ENCODE data around the gene PLIN5. TPM values are rescaled to one million over a fixed set of nuclear protein-coding genes. Genes with fewer than 3 reads are reported as not detected.

PLIN5 gene
- total RNA-seq, 2 experiments from 2014 or later = not detected

DNA sequence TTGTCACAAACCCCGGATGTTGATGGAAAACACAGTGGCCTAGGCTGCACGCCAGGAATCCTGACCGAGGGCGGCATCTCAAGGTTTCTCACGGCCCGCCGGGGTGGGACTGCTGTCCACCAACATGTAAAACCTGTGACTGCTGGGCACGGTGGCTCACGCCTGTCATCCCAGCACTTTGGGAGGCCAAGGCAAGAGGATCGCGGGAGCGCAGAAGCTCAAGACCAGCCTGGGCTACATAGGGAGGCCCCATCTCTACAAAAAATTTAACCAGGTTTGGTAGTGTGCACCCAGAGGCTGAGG is 27.9 kb downstream of the PLIN5 start:
- no peaks in the 10 kb centered on the region for H3K27me3 Mint-ChIP-seq
- no peak overlapping the region for H3K27ac Mint-ChIP-seq
- ATAC-seq (no peak), DNase-seq (no peak)
- peaks cover 1% of the 10 kb centered on the region for H3K36me3 Mint-ChIP-seq
- H3K4me3 Mint-ChIP-seq = no peak overlapping the region
- CTCF ChIA-PET = interaction anchor here (1.6 kb wide), 1 partner anchor 18 kb away, joined by 5 read pairs; no protein-coding TSS in a partner anchor
- peaks cover 11% of the 10 kb centered on the region for H3K4me1 Mint-ChIP-seq
- H3K9me3 Mint-ChIP-seq (ENCODE audit: low read depth) = no peaks in the 10 kb centered on the region

DNA sequence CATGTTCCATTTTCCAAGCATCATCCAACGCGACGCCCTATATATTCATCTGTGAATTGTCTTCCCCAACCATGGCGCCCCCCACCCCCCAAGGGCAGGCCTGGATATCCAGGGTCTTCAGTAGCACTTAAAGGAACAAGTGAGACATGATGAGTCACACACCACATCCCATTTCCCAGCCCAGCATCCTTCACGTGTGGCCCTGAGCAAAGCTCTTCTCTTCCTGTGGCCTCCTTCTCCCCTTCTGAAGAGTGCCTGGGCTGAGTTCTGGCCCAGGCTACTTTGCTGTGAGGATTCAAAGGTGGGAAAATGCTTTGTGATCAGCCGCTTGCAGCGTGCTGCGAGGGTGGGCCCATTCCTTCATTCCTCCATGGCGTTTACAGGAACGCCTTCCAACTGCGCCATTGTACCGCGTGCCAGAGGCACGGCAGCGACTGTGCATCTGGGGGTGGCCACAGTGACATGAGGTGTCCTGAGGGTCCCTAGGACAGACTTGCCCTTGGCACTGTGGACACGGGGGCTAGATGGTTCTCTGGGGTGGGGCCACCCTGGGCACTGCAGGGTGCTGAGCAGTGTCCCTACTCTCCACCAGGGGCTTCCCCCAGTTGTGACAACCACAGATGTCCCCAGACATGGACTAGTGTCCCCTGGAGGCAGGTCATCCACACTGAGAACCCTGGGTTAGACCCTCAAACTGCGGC is 28.4 kb downstream of the PLIN5 start:
- DNase-seq = peak; percentile 49
- Mint-ChIP-seq H3K9me3 (ENCODE audit: low read depth) (no peaks in the 10 kb centered on the region), H3K27ac (peak overlapping the region; percentile 65), H3K36me3 (peaks cover 1% of the 10 kb centered on the region), H3K4me1 (peaks cover 11% of the 10 kb centered on the region), H3K4me3 (no peak overlapping the region), H3K27me3 (no peaks in the 10 kb centered on the region)
- ATAC-seq = peak; percentile 54
- CTCF ChIA-PET = interaction anchor here (1.6 kb wide), 1 partner anchor 18 kb away, joined by 5 read pairs; no protein-coding TSS in a partner anchor

DNA sequence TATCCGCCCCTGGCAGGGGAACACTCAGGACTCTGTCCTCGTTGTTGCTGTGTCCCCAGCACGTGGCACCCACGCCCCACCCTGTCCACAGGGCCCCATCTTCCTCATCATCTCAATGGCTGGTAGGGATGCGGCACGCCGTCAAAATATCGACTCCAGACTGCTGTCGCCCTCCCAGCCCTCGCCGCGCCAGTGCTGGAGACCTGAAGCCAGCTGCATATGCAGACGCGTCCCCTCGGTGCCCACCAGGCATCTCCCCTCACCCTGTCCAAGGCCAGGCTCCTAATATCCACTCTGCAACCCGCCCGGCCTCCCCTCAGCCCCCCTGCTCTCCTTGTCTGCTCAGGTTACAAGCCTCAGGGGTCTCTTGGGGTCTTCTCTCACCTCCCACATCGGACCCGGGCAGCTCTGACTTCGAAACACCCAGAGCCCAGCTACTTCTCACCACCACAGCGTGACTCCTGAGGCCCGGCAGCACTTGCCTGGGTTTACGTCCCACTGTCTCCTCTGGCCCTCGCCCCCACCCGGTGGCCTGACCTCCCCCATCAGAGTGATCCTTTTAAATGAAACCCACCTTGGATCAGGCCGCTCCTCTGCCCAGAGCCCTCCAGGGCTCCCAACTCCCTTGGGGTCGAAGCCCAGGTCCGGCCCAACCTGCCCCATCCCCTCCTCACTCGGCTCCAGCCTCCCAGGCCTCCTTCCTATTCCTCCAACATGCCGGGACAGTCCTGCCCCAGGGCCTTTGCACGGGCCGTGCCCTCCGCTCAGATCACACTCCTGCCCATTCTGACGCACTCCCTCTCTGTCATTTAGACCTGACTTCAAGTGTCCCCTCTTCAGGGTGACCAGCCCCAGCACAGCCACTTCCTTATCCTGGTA is 29.2 kb downstream of the PLIN5 start:
- DNase-seq (no peak), ATAC-seq (no peak)
- H3K9me3 Mint-ChIP-seq (ENCODE audit: low read depth) = no peaks in the 10 kb centered on the region
- no peak overlapping the region for H3K4me3 Mint-ChIP-seq
- peak overlapping the region; percentile 65 for H3K27ac Mint-ChIP-seq
- CTCF ChIA-PET = interaction anchor here (1.6 kb wide), 1 partner anchor 19 kb away, joined by 5 read pairs; no protein-coding TSS in a partner anchor
- no peaks in the 10 kb centered on the region for H3K27me3 Mint-ChIP-seq
- peaks cover 11% of the 10 kb centered on the region for H3K4me1 Mint-ChIP-seq
- H3K36me3 Mint-ChIP-seq = peaks cover 1% of the 10 kb centered on the region

DNA sequence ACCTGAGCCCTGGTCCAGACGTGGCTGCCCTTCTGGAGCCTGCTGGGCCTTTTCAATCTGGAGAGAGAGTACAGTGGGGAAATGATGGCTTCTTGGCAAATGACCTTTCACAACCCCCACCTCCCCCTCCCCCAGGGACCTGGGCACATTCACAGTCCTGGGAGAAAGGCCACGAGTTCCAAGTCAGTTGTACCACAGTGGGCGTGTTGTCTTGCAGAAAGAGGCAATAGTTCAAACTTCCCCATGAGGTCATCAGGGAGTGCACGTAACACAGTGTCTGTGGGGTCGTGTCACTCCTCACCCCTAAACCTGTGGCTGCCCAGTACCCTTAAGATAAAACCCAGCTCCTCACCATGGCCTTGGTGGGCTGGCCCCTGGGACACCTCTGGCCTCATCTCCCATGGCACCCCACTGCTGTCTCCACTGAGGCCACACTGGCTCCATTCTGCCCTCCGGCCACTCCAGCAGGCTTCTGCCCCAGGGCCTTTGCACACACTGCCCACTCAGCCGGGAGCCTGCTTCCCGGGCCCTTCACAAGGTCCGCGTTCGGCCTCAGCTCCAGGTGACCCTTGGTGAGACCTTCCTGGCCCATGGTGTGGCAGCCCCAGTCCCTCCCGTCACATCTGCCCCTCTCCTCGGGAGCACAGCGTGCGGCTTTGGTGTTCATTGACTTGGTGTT is 30.0 kb downstream of the PLIN5 start:
- no peaks in the 10 kb centered on the region for H3K27me3 Mint-ChIP-seq
- no peaks in the 10 kb centered on the region for H3K9me3 Mint-ChIP-seq (ENCODE audit: low read depth)
- ATAC-seq (no peak), DNase-seq (no peak)
- CTCF ChIA-PET = no interaction called here
- peaks cover 11% of the 10 kb centered on the region for H3K4me1 Mint-ChIP-seq
- no peak overlapping the region for H3K4me3 Mint-ChIP-seq
- peaks cover 1% of the 10 kb centered on the region for H3K36me3 Mint-ChIP-seq
- no peak overlapping the region for H3K27ac Mint-ChIP-seq

DNA sequence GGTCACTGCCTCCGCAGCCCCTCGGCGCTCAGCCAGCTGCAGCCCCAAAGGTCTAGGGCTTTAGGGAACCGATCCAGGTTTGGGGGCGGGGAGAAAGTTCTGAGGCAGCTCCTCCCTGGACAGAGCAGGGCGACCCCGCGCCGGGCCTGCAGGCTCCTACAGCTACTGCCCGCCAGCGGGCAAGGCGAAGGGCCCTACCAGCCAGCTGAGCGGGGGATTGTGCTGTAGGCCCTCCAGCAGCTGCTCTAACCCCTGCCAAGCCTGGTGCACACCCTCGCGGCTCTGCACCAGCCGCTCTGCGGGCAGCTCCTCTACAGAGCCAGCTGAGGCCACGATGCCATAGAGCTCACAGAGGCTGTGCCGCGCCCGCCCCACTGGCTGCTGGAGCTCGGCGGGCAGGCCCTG is 30.7 kb downstream of the PLIN5 start:
- Mint-ChIP-seq H3K4me3 (no peak overlapping the region), H3K36me3 (peaks cover 3% of the 10 kb centered on the region), H3K27me3 (no peaks in the 10 kb centered on the region), H3K27ac (no peak overlapping the region), H3K9me3 (ENCODE audit: low read depth) (no peaks in the 10 kb centered on the region), H3K4me1 (peaks cover 11% of the 10 kb centered on the region)
- no peak for DNase-seq
- CTCF ChIA-PET = no interaction called here
- no peak for ATAC-seq

DNA sequence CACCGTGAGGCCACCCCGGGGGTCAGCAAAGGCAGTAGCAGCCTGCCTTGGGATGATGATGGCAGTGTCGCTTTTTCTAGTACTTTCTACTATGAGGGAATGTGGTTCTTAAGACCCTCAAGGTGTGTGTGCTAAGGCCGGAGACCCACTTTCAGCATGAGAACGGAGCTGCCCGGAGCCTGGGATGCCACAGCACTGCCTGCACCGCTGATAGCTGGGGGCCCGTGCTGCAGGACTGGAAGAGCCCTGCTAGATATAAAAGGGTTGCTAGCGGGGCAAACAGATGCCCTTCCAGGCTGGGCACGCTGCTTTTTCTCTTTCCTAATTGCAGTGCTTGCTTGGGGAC is 31.2 kb downstream of the PLIN5 start:
- ATAC-seq (no peak), DNase-seq (no peak)
- Mint-ChIP-seq H3K27me3 (no peaks in the 10 kb centered on the region), H3K4me3 (no peak overlapping the region), H3K36me3 (peaks cover 3% of the 10 kb centered on the region), H3K9me3 (ENCODE audit: low read depth) (no peaks in the 10 kb centered on the region), H3K27ac (no peak overlapping the region), H3K4me1 (peaks cover 11% of the 10 kb centered on the region)
- CTCF ChIA-PET = no interaction called here

DNA sequence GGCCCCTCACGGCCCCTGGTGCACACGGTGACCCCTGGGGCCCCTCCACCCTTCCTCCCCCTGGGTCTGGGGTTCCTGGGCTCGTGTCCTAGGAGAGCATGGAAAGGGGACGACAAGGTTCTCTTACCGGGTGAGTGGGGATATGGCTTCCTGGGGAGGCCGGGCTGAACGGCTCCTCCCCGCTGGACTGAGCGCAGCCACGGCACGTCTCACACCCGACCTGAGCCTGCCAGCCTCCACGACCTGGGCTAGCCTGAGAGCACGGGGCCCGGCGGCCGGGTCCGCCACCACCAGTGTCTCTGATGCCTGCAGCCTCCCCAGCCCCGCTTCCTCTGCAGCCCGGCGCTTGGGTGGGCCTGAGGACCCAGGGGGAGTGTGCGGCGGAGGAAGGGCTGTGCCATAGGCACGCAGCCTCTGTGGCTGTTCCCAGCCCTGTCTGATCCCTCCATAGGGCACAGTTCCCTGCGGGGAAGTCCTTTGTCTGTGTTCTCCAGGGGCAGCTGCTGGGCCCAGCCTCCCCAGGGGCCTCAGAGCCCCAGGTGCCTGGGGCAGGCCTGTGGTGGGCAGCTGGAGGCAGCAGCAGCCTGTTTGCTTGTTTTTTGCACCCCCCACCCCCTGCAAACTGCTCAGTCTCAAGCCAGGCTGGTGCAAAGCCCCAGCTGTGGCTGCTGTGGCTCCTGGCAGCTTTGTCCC is 31.7 kb downstream of the PLIN5 start:
- H3K4me3 Mint-ChIP-seq = no peak overlapping the region
- H3K36me3 Mint-ChIP-seq = peaks cover 3% of the 10 kb centered on the region
- ATAC-seq (no peak), DNase-seq (no peak)
- CTCF ChIA-PET = no interaction called here
- H3K27ac Mint-ChIP-seq = no peak overlapping the region
- no peaks in the 10 kb centered on the region for H3K27me3 Mint-ChIP-seq
- peaks cover 11% of the 10 kb centered on the region for H3K4me1 Mint-ChIP-seq
- H3K9me3 Mint-ChIP-seq (ENCODE audit: low read depth) = no peaks in the 10 kb centered on the region

DNA sequence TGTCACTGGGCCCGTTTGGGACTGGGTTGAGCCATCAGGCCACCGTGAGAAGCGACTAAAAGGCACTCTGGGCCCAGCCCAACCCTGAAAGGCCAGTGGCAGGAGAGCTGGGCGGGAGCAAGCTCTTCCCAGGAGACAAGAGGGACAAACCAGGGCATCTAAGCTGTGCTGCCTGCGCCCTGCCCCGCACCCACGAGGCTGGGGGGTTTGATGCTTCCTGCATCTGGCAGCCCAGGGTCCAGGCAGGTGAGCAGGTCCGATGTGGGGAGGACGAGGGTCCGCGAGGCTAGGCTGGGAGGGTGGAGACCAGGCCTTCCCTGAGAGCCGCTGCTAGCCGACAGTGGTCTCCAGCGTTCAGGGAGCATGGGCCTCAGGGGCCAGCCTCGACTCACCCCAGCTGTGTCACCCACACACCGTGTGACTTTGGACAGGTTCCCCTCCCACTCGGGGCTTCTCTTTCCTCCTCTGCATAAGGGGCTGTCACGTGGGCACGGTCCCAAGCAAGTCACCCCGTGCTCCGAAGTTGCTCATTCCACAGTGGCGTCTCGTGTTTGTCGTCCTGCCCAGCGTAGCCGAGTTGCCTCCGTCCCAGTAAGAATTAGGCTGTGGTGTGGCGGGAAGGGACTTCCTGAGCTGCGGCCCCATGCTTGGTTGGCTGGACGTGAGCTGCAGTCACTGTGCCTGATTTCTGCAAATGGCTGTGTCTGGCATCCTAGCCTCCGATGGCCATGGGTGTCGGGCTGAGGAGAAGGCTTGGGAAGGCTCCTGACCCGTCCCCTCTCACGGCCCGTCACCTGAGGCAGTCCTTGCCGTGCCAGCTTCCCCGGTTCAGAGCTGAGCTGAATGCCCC is 32.5 kb downstream of the PLIN5 start:
- CTCF ChIA-PET = no interaction called here
- H3K36me3 Mint-ChIP-seq = peaks cover 3% of the 10 kb centered on the region
- H3K4me3 Mint-ChIP-seq = no peak overlapping the region
- no peaks in the 10 kb centered on the region for H3K27me3 Mint-ChIP-seq
- peaks cover 11% of the 10 kb centered on the region for H3K4me1 Mint-ChIP-seq
- ATAC-seq (no peak), DNase-seq (no peak)
- no peaks in the 10 kb centered on the region for H3K9me3 Mint-ChIP-seq (ENCODE audit: low read depth)
- H3K27ac Mint-ChIP-seq = no peak overlapping the region

DNA sequence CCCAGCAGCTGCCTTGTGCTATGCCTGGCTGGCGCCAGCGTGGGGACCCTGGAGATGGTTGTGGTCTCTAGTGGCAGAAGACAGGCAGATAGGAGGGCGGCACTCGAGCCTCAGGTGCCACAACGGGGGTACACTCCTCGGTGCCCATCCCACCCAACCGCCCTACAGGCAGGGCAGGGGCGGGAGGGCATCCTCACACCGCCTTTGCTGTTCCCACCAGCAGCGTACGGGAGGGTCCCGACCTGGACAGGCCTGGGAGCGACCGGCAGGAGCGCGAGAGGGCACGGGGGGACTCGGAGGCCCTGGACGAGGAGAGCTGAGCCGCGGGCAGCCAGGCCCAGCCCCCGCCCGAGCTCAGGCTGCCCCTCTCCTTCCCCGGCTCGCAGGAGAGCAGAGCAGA is 33.3 kb downstream of the PLIN5 start:
- Mint-ChIP-seq H3K4me3 (no peak overlapping the region), H3K27ac (no peak overlapping the region), H3K4me1 (peaks cover 8% of the 10 kb centered on the region), H3K36me3 (peaks cover 3% of the 10 kb centered on the region), H3K27me3 (no peaks in the 10 kb centered on the region), H3K9me3 (ENCODE audit: low read depth) (no peaks in the 10 kb centered on the region)
- ATAC-seq (no peak), DNase-seq (no peak)
- CTCF ChIA-PET = no interaction called here

DNA sequence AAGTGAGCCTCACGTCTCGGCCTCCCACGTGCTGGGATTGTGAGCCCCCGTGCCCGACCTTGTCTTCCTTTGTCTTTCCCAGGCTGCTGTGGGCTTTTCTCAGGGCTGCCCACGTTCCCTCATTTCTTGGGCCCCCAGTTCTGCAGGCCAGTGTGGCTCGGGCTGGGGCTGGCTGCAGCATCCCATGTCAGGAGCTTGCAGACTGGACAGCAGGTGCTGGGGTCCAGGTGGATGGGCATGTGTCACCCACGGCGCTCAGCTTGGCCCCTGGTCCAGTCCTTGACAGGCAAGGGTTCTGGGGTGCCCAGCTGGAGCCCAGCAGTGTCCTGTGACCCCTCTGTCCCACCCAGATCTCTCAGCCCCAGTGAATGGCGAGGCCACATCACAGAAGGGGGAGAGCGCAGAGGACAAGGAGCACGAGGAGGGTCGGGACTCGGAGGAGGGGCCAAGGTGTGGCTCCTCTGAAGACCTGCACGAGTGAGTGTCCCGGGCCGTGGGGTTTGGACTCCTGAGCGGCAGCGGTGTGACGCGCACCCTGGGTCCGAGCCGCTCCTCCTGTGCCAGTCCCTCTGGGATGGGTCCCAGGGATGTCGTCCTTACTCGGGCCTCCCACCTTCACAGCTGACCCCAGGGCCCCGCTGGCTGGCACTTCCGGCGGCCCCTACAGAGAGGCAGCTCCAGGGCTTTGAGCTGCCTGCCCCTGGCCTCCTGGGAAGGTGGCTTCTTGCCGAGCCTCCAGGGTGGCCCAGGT is 34.0 kb downstream of the PLIN5 start:
- Mint-ChIP-seq H3K4me1 (peaks cover 1% of the 10 kb centered on the region), H3K4me3 (no peak overlapping the region), H3K9me3 (ENCODE audit: low read depth) (no peaks in the 10 kb centered on the region), H3K36me3 (peaks cover 3% of the 10 kb centered on the region), H3K27ac (no peak overlapping the region), H3K27me3 (no peaks in the 10 kb centered on the region)
- no peak for ATAC-seq
- CTCF ChIA-PET = no interaction called here
- no peak for DNase-seq

DNA sequence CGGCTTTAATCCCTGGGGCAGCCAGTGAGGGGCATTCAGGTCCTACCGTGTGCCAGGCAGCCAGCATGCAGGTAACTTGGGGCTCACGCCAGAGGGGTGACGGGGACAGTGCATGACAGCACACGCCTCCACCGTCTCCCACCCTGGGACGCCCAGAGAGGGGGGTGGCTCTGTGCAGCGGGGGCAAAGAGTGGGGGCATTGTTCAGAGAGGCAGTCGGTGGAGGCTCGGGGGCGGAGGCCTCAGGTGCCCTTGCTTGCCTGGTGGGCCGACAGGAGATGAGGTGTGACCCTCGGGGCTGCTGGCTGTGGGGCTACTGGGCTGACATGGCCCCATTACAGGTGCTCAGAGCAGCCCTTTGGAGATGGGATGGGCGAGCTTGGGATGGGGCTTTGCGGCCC is 35.2 kb downstream of the PLIN5 start:
- Mint-ChIP-seq H3K9me3 (ENCODE audit: low read depth) (no peaks in the 10 kb centered on the region), H3K36me3 (peaks cover 6% of the 10 kb centered on the region), H3K4me1 (no peaks in the 10 kb centered on the region), H3K27me3 (no peaks in the 10 kb centered on the region), H3K4me3 (no peak overlapping the region), H3K27ac (no peak overlapping the region)
- DNase-seq (no peak), ATAC-seq (no peak)
- CTCF ChIA-PET = no interaction called here

DNA sequence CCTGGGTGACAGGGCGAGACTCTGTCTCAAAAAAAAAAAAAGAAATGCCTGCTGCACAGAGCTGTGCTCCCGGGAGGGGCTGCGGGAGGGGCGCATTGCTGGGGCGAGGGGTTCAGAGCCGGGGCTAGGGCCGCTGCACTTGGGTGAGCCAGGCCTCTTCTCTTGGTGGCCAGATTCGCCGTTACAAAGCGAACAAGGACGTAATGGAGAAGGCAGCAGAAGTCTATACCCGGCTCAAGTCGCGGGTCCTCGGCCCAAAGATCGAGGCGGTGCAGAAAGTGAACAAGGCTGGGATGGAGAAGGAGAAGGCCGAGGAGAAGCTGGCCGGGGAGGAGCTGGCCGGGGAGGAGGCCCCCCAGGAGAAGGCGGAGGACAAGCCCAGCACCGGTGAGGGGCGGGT is 35.7 kb downstream of the PLIN5 start:
- Mint-ChIP-seq H3K4me3 (no peak overlapping the region), H3K9me3 (ENCODE audit: low read depth) (no peaks in the 10 kb centered on the region), H3K36me3 (peaks cover 6% of the 10 kb centered on the region), H3K27ac (no peak overlapping the region), H3K4me1 (no peaks in the 10 kb centered on the region), H3K27me3 (no peaks in the 10 kb centered on the region)
- ATAC-seq (no peak), DNase-seq (no peak)
- CTCF ChIA-PET = no interaction called here
